A673 (cell line): ENCODE results near the gene TBC1D4. TPM values are rescaled to one million over a fixed set of nuclear protein-coding genes. Genes with fewer than 3 reads are reported as not detected.

Experiments used
- BruUV-seq: library from RNA; stranded (reverse); fragments of 400-500 nt; replicated peaks from 2 replicates; lab custom pipeline; 2021; lab: Mats Ljungman, UMichigan
- CTCF ChIA-PET: fragments of 300-600 bp; sonication (Branson Sonifier 250); formaldehyde crosslinking; loops from one replicate; lab custom pipeline; 2022; ENCODE audit warnings: antibody characterized with exemption; lab: Charles Lee
- POLR2A ChIA-PET: fragments of 300-600 bp; sonication (Branson Sonifier 250); formaldehyde crosslinking; loops from one replicate; lab custom pipeline; 2022; ENCODE audit warnings: antibody characterized with exemption; ENCODE audit not compliant: low non-redundant PET; lab: Charles Lee
- DNase-seq: peaks from one replicate; pipeline ENCODE4 v3.0.0-alpha.2; 2015; ENCODE audit warnings: low spot score
- H3K27ac ChIP-seq: fragments of 200-600 bp; sonication (generic); 2 replicates; pipeline ENCODE4 v1.5.1; 2016; ENCODE audit warnings: mixed run types, low read depth, mild to moderate bottlenecking, mixed read lengths, antibody characterized with exemption, low read length; ENCODE audit not compliant: poor library complexity, severe bottlenecking
- H3K27me3 ChIP-seq: fragments of 200-600 bp; sonication (generic); replicated peaks from 2 replicates; pipeline ENCODE4 v1.6.1; 2017; ENCODE audit warnings: mixed run types, low read depth, mild to moderate bottlenecking, mixed read lengths, antibody characterized with exemption, low read length; ENCODE audit not compliant: insufficient read depth, poor library complexity
- H3K36me3 ChIP-seq: fragments of 200-600 bp; sonication (generic); 2 replicates; pipeline ENCODE4 v1.6.1; 2016; ENCODE audit warnings: mixed run types, mild to moderate bottlenecking, mixed read lengths, antibody characterized with exemption, low read length; ENCODE audit not compliant: insufficient read depth, poor library complexity, severe bottlenecking
- H3K4me1 ChIP-seq: fragments of 200-600 bp; sonication (generic); 2 replicates; pipeline ENCODE4 v1.6.1; 2017; ENCODE audit warnings: mixed run types, mild to moderate bottlenecking, mixed read lengths, antibody characterized with exemption, low read length; ENCODE audit not compliant: insufficient read depth, poor library complexity, severe bottlenecking
- H3K4me3 ChIP-seq: fragments of 200-600 bp; sonication (generic); 2 replicates; pipeline ENCODE4 v1.5.1; 2016; ENCODE audit warnings: low read depth, mixed run types, mild to moderate bottlenecking, mixed read lengths, low read length; ENCODE audit not compliant: poor library complexity, severe bottlenecking
- H3K9me3 ChIP-seq: fragments of 200-600 bp; sonication (generic); 2 replicates; pipeline ENCODE4 v1.6.1; 2016; ENCODE audit warnings: mixed run types, low read depth, mild to moderate bottlenecking, mixed read lengths, antibody characterized with exemption, low read length; ENCODE audit not compliant: poor library complexity, severe bottlenecking
- EZH2 ChIP-seq: fragments of 200-600 bp; sonication (generic); IDR thresholded peaks from 2 replicates; pipeline ENCODE4 v1.6.1; 2017; ENCODE audit warnings: borderline replicate concordance, low read depth, mild to moderate bottlenecking, mixed read lengths, antibody characterized with exemption, low read length; ENCODE audit not compliant: poor library complexity, severe bottlenecking
- intact Hi-C: fragments of 100-400 bp; cut with micrococcal nuclease; formaldehyde crosslinking; loops from one replicate; pipeline ENCODE4 v1.10.0; 2022; ENCODE audit not compliant: unreplicated experiment
- total RNA-seq: library from RNA; stranded (reverse); gene quantifications from 2 replicates; pipeline ENCODE4 v1.2.3, GENCODE V29; 2021
- TF ChIP-seq, protein P1 (sequence below): fragments of 300-800, 200-600 bp; sonication (generic); conservative IDR thresholded peaks from 2 replicates; pipeline ENCODE4 v1.5.1; 2017; ENCODE audit warnings: low read depth, mild to moderate bottlenecking, antibody characterized with exemption, low read length, moderate library complexity, mixed read lengths

Gene TBC1D4
- total RNA-seq, 1 experiment from 2014 or later = 9.8 TPM

DNA sequence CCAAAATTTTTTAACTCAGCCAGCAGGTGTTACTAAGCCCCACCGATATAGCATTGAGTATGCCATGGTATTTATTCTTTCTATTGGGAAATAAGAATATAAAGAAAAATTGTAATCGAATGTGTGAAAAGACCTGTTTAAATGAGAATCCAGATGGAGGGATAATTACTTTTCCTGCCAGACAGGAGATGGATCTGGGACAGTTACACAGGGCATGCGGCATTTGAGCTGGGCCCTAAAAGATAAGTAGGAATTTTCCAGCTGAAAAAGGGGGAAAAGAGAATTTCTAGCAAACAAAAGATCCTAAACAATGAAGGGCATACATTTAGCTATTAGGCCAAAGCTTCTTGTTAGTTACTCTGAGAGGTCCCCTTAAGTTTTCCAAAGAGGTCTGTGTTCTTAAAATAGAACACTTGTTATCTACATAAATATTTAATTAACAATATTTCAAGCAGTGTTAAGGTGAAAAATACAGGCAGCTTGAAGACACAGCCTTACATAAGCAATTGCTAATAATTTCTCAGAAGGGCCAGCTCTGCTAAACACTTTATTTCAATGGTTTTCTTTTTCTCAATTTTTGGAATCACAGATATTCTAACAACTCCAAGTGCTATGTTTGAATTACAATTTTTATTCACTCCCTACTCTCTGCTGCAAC lies 63.7 kb downstream of the TBC1D4 start:
- Histone ChIP-seq H3K27me3 (no peaks in the 10 kb centered on the region), H3K9me3 (no peaks in the 10 kb centered on the region), H3K36me3 (no peaks in the 10 kb centered on the region), H3K4me3 (no peak overlapping the region), H3K27ac (no peak overlapping the region), H3K4me1 (no peaks in the 10 kb centered on the region)
- POLR2A ChIA-PET = no interaction called here
- BruUV-seq = no TSS peak
- no peak for DNase-seq
- TF ChIP-seq EZH2 = no peak
- TF ChIP-seq, protein P1, sequence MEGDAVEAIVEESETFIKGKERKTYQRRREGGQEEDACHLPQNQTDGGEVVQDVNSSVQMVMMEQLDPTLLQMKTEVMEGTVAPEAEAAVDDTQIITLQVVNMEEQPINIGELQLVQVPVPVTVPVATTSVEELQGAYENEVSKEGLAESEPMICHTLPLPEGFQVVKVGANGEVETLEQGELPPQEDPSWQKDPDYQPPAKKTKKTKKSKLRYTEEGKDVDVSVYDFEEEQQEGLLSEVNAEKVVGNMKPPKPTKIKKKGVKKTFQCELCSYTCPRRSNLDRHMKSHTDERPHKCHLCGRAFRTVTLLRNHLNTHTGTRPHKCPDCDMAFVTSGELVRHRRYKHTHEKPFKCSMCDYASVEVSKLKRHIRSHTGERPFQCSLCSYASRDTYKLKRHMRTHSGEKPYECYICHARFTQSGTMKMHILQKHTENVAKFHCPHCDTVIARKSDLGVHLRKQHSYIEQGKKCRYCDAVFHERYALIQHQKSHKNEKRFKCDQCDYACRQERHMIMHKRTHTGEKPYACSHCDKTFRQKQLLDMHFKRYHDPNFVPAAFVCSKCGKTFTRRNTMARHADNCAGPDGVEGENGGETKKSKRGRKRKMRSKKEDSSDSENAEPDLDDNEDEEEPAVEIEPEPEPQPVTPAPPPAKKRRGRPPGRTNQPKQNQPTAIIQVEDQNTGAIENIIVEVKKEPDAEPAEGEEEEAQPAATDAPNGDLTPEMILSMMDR = no peak
- CTCF ChIA-PET = no interaction called here
- intact Hi-C loops = no loop called here

DNA sequence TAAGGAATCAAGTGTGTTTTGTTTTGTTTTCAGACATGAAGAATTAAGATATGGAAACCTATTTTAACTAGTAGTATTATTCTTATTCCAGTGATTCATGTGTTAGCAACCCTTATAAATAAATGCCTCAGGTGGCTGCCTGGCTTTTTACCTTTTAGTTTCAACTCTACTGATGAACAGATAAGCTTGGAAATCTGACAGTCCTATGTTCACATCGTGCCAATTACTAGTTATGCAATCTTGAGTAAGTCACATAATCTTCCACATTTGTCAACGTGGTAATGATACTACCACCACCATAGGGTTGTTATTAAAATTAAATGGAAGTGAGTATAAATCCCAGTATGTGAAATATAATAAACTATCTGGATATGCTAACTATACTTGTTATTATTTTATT lies 64.3 kb downstream of the TBC1D4 start:
- intact Hi-C loops = no loop called here
- no peak for DNase-seq
- TF ChIP-seq EZH2 = no peak
- TF ChIP-seq, protein P1 = no peak
- Histone ChIP-seq H3K4me3 (no peak overlapping the region), H3K36me3 (no peaks in the 10 kb centered on the region), H3K27ac (no peak overlapping the region), H3K4me1 (no peaks in the 10 kb centered on the region), H3K27me3 (no peaks in the 10 kb centered on the region), H3K9me3 (no peaks in the 10 kb centered on the region)
- no TSS peak for BruUV-seq
- CTCF ChIA-PET = no interaction called here
- POLR2A ChIA-PET = no interaction called here

DNA sequence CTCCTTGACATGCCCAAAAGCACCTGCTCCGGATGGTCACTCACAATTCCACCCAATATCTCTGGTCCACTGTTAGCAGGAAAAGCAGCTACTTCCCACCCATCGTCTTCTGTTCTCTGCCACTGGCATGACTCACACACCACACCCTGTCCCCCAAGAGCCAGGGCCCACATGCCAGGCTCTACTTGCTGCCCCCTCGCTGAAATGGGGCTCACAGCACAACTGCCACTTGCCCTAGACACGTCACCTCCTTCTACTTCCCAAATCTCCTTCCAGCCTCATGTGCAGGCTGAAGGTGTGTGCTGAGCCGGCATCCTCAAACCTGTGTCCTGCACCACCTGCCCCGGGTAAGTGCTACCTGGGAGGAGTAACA lies 65.0 kb downstream of the TBC1D4 start:
- DNase-seq = no peak
- no peaks in the 10 kb centered on the region for H3K9me3 ChIP-seq
- CTCF ChIA-PET = no interaction called here
- no peak overlapping the region for H3K27ac ChIP-seq
- no peak for TF ChIP-seq EZH2
- TF ChIP-seq, protein P1 = no peak
- H3K4me1 ChIP-seq = no peaks in the 10 kb centered on the region
- H3K27me3 ChIP-seq = no peaks in the 10 kb centered on the region
- intact Hi-C loops = no loop called here
- no TSS peak for BruUV-seq
- no peaks in the 10 kb centered on the region for H3K36me3 ChIP-seq
- POLR2A ChIA-PET = no interaction called here
- no peak overlapping the region for H3K4me3 ChIP-seq
